CD4-positive, alpha-beta T cell treated with Interleukin-6 at 100 ng/mL for 8 hours (primary cell): ENCODE results near the gene DUSP16.
A peak's percentile ranks its signal among the peaks of the same experiment; 100 is the strongest.
"Not testable (repeated sequence)": the region's sequence is repeated elsewhere in the genome, so short reads cannot be mapped to it uniquely, and the experiment has no call there.

Source experiments
- DNase-seq: peaks from one replicate; pipeline ENCODE4 v3.0.0-alpha.2; 2020; ENCODE audit warnings: mixed read lengths, low spot score

The DUSP16 gene

GRCh38 chr12:12583510-12584178, 21.0 kb upstream of the DUSP16 start:
- no peak for DNase-seq

- no peak for DNase-seq
Observed at GRCh38 chr12:12582895-12583303, 20.2 kb upstream of the DUSP16 start.

GRCh38 chr12:12582193-12582881, 19.7 kb upstream of the DUSP16 start:
- DNase-seq, result no peak

- DNase-seq, result not testable (repeated sequence)
Observed at GRCh38 chr12:12580716-12581115, 18.1 kb upstream of the DUSP16 start.

- DNase-seq, result no peak
Observed at GRCh38 chr12:12577786-12578185, 15.1 kb upstream of the DUSP16 start.

- no peak for DNase-seq
Observed at GRCh38 chr12:12572659-12573058, 10.0 kb upstream of the DUSP16 start.

- not testable (repeated sequence) for DNase-seq
Observed at GRCh38 chr12:12565971-12566370, 3.3 kb upstream of the DUSP16 start.

GRCh38 chr12:12564911-12565310, 2.2 kb upstream of the DUSP16 start:
- no peak for DNase-seq

GRCh38 chr12:12563290-12563928, 746 bp upstream of the DUSP16 start:
- no peak for DNase-seq

- peak; percentile 4 for DNase-seq
Observed at GRCh38 chr12:12562016-12562483, 613 bp downstream of the DUSP16 start.

GRCh38 chr12:12561371-12562015, 1.2 kb downstream of the DUSP16 start:
- no peak for DNase-seq

GRCh38 chr12:12560587-12561370, 1.9 kb downstream of the DUSP16 start:
- DNase-seq, result peak; percentile 80

GRCh38 chr12:12559719-12560296, 2.9 kb downstream of the DUSP16 start:
- no peak for DNase-seq

GRCh38 chr12:12558291-12558690, 4.4 kb downstream of the DUSP16 start:
- DNase-seq, result no peak

GRCh38 chr12:12557733-12558132, 4.9 kb downstream of the DUSP16 start:
- no peak for DNase-seq

- no peak for DNase-seq
Observed at GRCh38 chr12:12555656-12556055, 7.0 kb downstream of the DUSP16 start.

GRCh38 chr12:12553208-12553785, 9.4 kb downstream of the DUSP16 start:
- DNase-seq, result no peak

GRCh38 chr12:12551115-12551514, 11.5 kb downstream of the DUSP16 start:
- no peak for DNase-seq

- no peak for DNase-seq
Observed at GRCh38 chr12:12550277-12550676, 12.4 kb downstream of the DUSP16 start.

GRCh38 chr12:12549426-12549825, 13.2 kb downstream of the DUSP16 start:
- DNase-seq, result no peak

GRCh38 chr12:12548713-12549112, 13.9 kb downstream of the DUSP16 start:
- no peak for DNase-seq
